ENCODE results near the gene LDHAL6B. TPM values are rescaled to one million over a fixed set of nuclear protein-coding genes. Genes with fewer than 3 reads are reported as not detected.

The LDHAL6B gene
- total and polyA plus RNA-seq, 2 of the 8 experiments (the other 6 are each of a cell fraction or from before 2014, with no cell fraction given): not detected

DNA sequence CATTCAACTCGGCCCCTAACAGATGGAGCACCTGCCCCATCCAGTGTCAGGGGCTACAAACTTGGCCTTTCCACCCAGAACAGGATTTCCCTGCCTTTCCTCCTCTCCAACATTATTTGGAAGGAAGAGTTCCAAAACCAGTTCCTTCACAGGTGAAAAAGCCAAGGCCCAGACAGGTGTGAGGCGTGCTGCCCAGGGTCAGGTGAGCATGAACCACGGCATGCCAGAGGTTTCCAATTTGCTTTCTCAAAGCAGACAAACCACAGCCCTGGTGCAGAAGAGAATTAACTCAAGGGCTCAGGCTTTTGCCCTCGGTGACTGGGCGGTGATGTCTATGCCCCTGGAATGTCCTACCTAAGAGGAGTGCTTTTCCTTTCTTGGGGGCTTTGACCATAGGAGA, 43.2 kb downstream of the LDHAL6B start:
- no peaks in the 10 kb centered on the region for H3K79me2 ChIP-seq (ENCODE audit: control insufficient read depth in 1 of 2, insufficient read depth in 2 of 2, low read length in 2 of 2)
- H4K5ac ChIP-seq (ENCODE audit: insufficient read length, low read depth, low read length): no peak overlapping the region
- no peak overlapping the region for H2BK20ac ChIP-seq (ENCODE audit: low read length)
- no peak overlapping the region for H2BK5ac ChIP-seq (ENCODE audit: low read depth, low read length)
- no peak overlapping the region for H3K23ac ChIP-seq (ENCODE audit: insufficient read length)
- H2AFZ ChIP-seq (ENCODE audit: low read length): no peak overlapping the region
- ChIA-PET CTCF (ENCODE audit: partially characterized antibody) (interaction anchor here (0.7 to 6.7 kb wide), 5 partner anchors 11 to 364 kb away, joined by 3 to 55 read pairs (median 5); no protein-coding TSS in a partner anchor), POLR2A (ENCODE audit: partially characterized antibody) (no interaction called here)
- H3K36me3 ChIP-seq (ENCODE audit: control insufficient read depth in 2 of 4, insufficient read depth in 4 of 4, low read length in 3 of 4): peaks cover 0 to 2% (median 0%) of the 10 kb centered on the region in 4 experiments; a peak in 1 of 8 replicates
- no peak overlapping the region for H4K91ac ChIP-seq (replicated peaks; ENCODE audit: insufficient read length, low read length)
- 86% methylated on average over 5 of the region's 5 CpGs; no CpG with 5 or more reads in 1 of the 2 experiments for WGBS, 2 experiments (ENCODE audit: extremely low coverage in 1 of 2, insufficient coverage in 1 of 2, insufficient read length in 1 of 2, insufficient replicate concordance in 2 of 2, low coverage in 1 of 2, low lambda C conversion rate in 2 of 2, missing lambda C conversion rate in 1 of 2)
- H2BK15ac ChIP-seq (ENCODE audit: low read length): no peak overlapping the region
- H3K18ac ChIP-seq (ENCODE audit: extremely low read depth, low read length): no peak overlapping the region
- no peaks in the 10 kb centered on the region for H3K79me1 ChIP-seq (ENCODE audit: low read depth, low read length)
- no peak overlapping the region for H3K56ac ChIP-seq (replicated peaks; ENCODE audit: insufficient read length, low read depth, low read length)
- no peak overlapping the region for H3K4me3 ChIP-seq (ENCODE audit: extremely low read depth in 1 of 4, insufficient read depth in 2 of 4, low read depth in 3 of 4, low read length in 4 of 4)
- no peak overlapping the region for H4K8ac ChIP-seq (ENCODE audit: extremely low read depth, insufficient read depth, low read length)
- DNase-seq (ENCODE audit: low read depth in 1 of 2, low spot score in 2 of 2) (no peak), FAIRE-seq (no peak)
- no peak for TF ChIP-seq FOSL1 (IDR thresholded peaks at IDR 0.05; ENCODE audit: insufficient read depth, low read depth, low read length)
- TF ChIP-seq CEBPB (IDR thresholded peaks at IDR 0.05; ENCODE audit: low read depth, low read length): no peak
- TF ChIP-seq MAFK (IDR thresholded peaks at IDR 0.05; ENCODE audit: low read depth, low read length): no peak
- TF ChIP-seq TAF1 (IDR thresholded peaks at IDR 0.05; ENCODE audit: low read depth, low read length): no peak
- no peak for TF ChIP-seq POLR2AphosphoS5 (IDR thresholded peaks at IDR 0.05; ENCODE audit: low read depth, low read length)
- TF ChIP-seq RXRA (IDR thresholded peaks at IDR 0.05; ENCODE audit: insufficient read depth, low read depth, low read length): no peak
- no peaks in the 10 kb centered on the region for H3K23me2 ChIP-seq (ENCODE audit: low read depth, low read length)
- peak overlapping the region in 1 of 4 experiments; percentile 10; a peak in 1 of 7 replicates for H3K9ac ChIP-seq (replicated peaks in 1 of 4; ENCODE audit: extremely low read depth in 1 of 4, low read depth in 3 of 4, low read length in 3 of 4)
- H3K4me2 ChIP-seq (ENCODE audit: insufficient read depth in 1 of 2, low read depth in 2 of 2, low read length in 2 of 2): no peak overlapping the region
- no peak overlapping the region for H2AK5ac ChIP-seq (ENCODE audit: low read depth, low read length)
- no peak overlapping the region for H3K4ac ChIP-seq (replicated peaks; ENCODE audit: insufficient read length, low read depth, low read length)
- H3K27ac ChIP-seq (ENCODE audit: low read depth, low read length): no peak overlapping the region
- no peak overlapping the region for H2BK120ac ChIP-seq (replicated peaks; ENCODE audit: low read depth, low read length)
- H3K14ac ChIP-seq (ENCODE audit: insufficient read length): no peak overlapping the region
- H4K20me1 ChIP-seq (replicated peaks in 1 of 2; ENCODE audit: control insufficient read depth in 1 of 2, insufficient read depth in 2 of 2, low read length in 2 of 2): peaks cover 0 to 3% of the 10 kb centered on the region in 2 experiments
- H3K27me3 ChIP-seq (replicated peaks in 1 of 4; ENCODE audit: control insufficient read depth in 3 of 4, extremely low read depth in 1 of 4, insufficient read depth in 3 of 4, low read length in 3 of 4): no peaks in the 10 kb centered on the region
- H2BK12ac ChIP-seq (ENCODE audit: low read depth, low read length): no peak overlapping the region
- H3K9me3 ChIP-seq (ENCODE audit: insufficient read depth in 2 of 2, low read depth in 1 of 2, low read length in 1 of 2): no peaks in the 10 kb centered on the region
- H3K4me1 ChIP-seq (replicated peaks in 1 of 4; ENCODE audit: control insufficient read depth in 3 of 4, insufficient read depth in 4 of 4, low read length in 3 of 4): peaks cover 0 to 4% (median 0%) of the 10 kb centered on the region in 4 experiments; a peak in 1 of 7 replicates

Measured in H1 (cell line).